Activated B cell treated with CpG ODN at 0.5 μM for 24 hours (primary cell): ENCODE data around the gene ERMARD. TPM values are rescaled to one million over a fixed set of nuclear protein-coding genes. Genes with fewer than 3 reads are reported as not detected.

Source experiments
- ATAC-seq: fragments of 200-7000 bp; cut with Tn5 transposase; one replicate; pipeline ENCODE4 v1.10.0; 2021; ENCODE audit warnings: low read depth, mild to moderate bottlenecking, moderate library complexity
- CTCF ChIA-PET: fragments of 350-600 bp; sonication (Branson Sonifier 250); formaldehyde crosslinking; loops from one replicate; lab custom pipeline; 2021; ENCODE audit warnings: antibody characterized with exemption; lab: Charles Lee
- POLR2A ChIA-PET: fragments of 350-600 bp; sonication (Branson Sonifier 250); formaldehyde crosslinking; loops from one replicate; lab custom pipeline; 2021; ENCODE audit warnings: antibody characterized with exemption; lab: Charles Lee
- DNase-seq: peaks from one replicate; pipeline ENCODE4 v3.0.0; 2022
- H3K27ac Mint-ChIP-seq: one replicate; pipeline ENCODE4 v1.8.0; 2020; ENCODE audit warnings: mixed read lengths
- H3K27me3 Mint-ChIP-seq: one replicate; pipeline ENCODE4 v1.8.0; 2021; ENCODE audit warnings: mixed read lengths
- H3K36me3 Mint-ChIP-seq: one replicate; pipeline ENCODE4 v1.8.0; 2021; ENCODE audit warnings: low read depth, mixed read lengths
- H3K4me1 Mint-ChIP-seq: one replicate; pipeline ENCODE4 v1.8.0; 2021; ENCODE audit warnings: mixed read lengths
- H3K4me3 Mint-ChIP-seq: one replicate; pipeline ENCODE4 v1.8.0; 2020; ENCODE audit warnings: mild to moderate bottlenecking, mixed read lengths
- H3K9me3 Mint-ChIP-seq: one replicate; pipeline ENCODE4 v1.8.0; 2020; ENCODE audit warnings: mixed read lengths
- intact Hi-C: fragments of 100-400 bp; cut with micrococcal nuclease; formaldehyde crosslinking; loops from one replicate; pipeline ENCODE4 v1.15.1; 2024
- total RNA-seq: library from RNA; stranded (reverse); gene quantifications from 2 replicates; pipeline ENCODE4 v1.2.3, GENCODE V29; 2022
- TF ChIP-seq, protein P1 (sequence below): fragments of 200-600 bp; IDR thresholded peaks from one replicate; pipeline ENCODE4 v1.8.0; 2022; ENCODE audit warnings: antibody characterized with exemption, mild to moderate bottlenecking

The ERMARD gene
- total RNA-seq, 1 donor from 2014 or later: 45.4 TPM

DNA sequence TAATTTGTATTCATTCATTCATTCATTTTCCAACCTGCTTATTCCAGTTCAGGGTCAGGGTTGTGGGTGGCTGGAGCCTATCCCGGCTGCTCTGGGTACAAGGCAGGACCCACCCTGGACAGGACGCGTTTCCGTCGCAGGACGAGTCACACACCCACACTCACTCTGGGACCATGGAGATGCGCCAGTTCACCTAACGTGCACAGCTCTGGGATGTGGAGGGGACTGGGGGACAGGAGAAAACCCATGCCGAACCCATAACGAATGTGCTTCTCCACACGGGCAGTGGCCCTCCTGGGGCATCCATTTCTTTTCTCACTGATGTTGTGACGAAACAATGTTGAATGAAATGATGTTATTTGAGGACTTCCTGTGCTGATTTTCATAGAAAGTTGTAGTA is 26.5 kb downstream of the ERMARD start:
- TF ChIP-seq, protein P1, sequence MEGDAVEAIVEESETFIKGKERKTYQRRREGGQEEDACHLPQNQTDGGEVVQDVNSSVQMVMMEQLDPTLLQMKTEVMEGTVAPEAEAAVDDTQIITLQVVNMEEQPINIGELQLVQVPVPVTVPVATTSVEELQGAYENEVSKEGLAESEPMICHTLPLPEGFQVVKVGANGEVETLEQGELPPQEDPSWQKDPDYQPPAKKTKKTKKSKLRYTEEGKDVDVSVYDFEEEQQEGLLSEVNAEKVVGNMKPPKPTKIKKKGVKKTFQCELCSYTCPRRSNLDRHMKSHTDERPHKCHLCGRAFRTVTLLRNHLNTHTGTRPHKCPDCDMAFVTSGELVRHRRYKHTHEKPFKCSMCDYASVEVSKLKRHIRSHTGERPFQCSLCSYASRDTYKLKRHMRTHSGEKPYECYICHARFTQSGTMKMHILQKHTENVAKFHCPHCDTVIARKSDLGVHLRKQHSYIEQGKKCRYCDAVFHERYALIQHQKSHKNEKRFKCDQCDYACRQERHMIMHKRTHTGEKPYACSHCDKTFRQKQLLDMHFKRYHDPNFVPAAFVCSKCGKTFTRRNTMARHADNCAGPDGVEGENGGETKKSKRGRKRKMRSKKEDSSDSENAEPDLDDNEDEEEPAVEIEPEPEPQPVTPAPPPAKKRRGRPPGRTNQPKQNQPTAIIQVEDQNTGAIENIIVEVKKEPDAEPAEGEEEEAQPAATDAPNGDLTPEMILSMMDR: no peak
- ATAC-seq (no peak), DNase-seq (no peak)
- ChIA-PET POLR2A (no interaction called here), CTCF (no interaction called here)
- H3K4me3 Mint-ChIP-seq: no peak overlapping the region
- peaks cover 64% of the 10 kb centered on the region for H3K36me3 Mint-ChIP-seq
- no peak overlapping the region for H3K27ac Mint-ChIP-seq
- no peaks in the 10 kb centered on the region for H3K4me1 Mint-ChIP-seq
- intact Hi-C loops: no loop called here
- no peaks in the 10 kb centered on the region for H3K27me3 Mint-ChIP-seq
- no peaks in the 10 kb centered on the region for H3K9me3 Mint-ChIP-seq

DNA sequence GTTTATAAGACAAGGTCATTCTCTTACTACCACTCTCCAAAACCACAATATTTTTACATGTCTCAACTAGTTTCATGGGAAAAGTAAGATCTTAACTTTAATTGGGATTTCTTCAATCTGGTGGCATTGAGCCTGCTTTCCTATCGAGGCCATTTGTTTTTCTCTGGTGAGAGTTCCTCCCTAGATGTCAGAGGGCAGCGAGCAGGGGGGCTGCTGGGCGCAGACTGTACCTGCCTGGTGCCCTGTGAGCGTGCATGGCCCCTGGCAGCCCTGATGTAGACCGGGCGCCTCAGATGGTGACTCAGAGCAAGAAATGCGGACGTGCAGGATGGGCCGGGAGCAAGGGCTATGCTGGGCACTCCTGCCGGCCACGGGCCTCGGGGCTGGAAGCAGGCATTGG is 27.2 kb downstream of the ERMARD start:
- H3K27me3 Mint-ChIP-seq: no peaks in the 10 kb centered on the region
- peaks cover 60% of the 10 kb centered on the region for H3K36me3 Mint-ChIP-seq
- ATAC-seq: no peak
- no peaks in the 10 kb centered on the region for H3K9me3 Mint-ChIP-seq
- no peaks in the 10 kb centered on the region for H3K4me1 Mint-ChIP-seq
- POLR2A ChIA-PET: no interaction called here
- CTCF ChIA-PET: no interaction called here
- no peak overlapping the region for H3K4me3 Mint-ChIP-seq
- DNase-seq: no peak
- intact Hi-C loops: no loop called here
- H3K27ac Mint-ChIP-seq: no peak overlapping the region
- TF ChIP-seq, protein P1: no peak

DNA sequence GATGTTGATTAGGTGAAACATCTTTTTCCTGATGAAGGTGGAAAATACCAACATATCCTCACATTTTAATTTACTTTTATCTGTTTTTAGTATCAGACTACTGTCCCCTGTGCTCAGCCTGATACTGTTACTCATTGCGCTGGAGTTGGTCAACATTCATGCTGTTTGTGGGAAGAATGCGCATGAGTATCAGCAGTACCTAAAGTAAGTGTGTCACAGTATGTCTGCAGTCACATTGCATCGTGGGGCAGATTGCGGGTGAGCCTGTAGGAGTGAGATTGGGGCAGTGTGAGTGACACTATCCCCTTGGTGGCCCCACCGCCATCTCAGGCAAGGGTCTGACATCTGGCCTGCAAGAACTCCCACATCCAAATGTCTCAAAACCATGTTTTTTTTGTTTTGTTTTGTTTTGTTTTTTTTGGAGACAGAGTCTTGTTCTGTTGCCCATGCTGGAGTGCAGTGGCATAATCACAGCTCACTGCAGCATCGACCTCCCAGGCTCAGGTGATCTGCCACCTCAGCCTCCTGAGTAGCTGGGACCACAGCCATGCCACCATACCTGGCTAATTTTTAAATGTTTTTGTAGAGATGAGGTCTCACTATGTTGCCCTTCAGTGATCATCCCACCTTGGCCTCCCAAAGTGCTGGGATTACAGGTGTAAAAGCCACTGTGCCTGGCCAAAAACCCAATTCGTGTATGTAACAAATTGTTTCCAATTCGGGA is 27.8 kb downstream of the ERMARD start:
- Mint-ChIP-seq H3K4me1 (no peaks in the 10 kb centered on the region), H3K27ac (no peak overlapping the region), H3K9me3 (no peaks in the 10 kb centered on the region), H3K36me3 (peaks cover 58% of the 10 kb centered on the region), H3K27me3 (no peaks in the 10 kb centered on the region), H3K4me3 (no peak overlapping the region)
- CTCF ChIA-PET: no interaction called here
- no peak for DNase-seq
- intact Hi-C loops: no loop called here
- POLR2A ChIA-PET: no interaction called here
- ATAC-seq: no peak
- TF ChIP-seq, protein P1: no peak

DNA sequence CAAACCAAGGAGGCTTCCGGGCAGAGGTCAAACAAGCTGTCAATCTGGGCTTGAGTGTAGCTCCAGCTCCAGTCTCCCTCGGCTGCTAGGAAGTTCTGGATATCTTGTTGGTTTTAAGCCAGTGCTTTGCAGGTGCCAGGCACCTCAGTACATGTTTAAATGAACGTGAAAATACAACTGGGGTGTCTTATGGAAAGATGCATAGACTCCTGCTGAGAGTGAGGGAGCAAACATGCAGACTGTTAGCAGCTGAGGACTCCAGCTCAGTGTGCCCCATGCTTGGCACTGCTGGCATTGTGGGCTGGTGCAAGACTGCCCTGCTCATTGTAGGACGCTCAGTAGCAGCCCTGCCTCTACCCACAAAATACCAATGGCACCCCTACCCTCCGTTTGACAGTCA is 28.5 kb downstream of the ERMARD start:
- ATAC-seq: no peak
- TF ChIP-seq, protein P1: no peak
- no peaks in the 10 kb centered on the region for H3K27me3 Mint-ChIP-seq
- ChIA-PET POLR2A (no interaction called here), CTCF (interaction anchor here (0.6 kb wide), 1 partner anchor 10 kb away, joined by 3 read pairs; no protein-coding TSS in a partner anchor)
- no peak for DNase-seq
- H3K27ac Mint-ChIP-seq: no peak overlapping the region
- H3K9me3 Mint-ChIP-seq: no peaks in the 10 kb centered on the region
- intact Hi-C loops: no loop called here
- no peaks in the 10 kb centered on the region for H3K4me1 Mint-ChIP-seq
- H3K4me3 Mint-ChIP-seq: no peak overlapping the region
- peaks cover 57% of the 10 kb centered on the region for H3K36me3 Mint-ChIP-seq

DNA sequence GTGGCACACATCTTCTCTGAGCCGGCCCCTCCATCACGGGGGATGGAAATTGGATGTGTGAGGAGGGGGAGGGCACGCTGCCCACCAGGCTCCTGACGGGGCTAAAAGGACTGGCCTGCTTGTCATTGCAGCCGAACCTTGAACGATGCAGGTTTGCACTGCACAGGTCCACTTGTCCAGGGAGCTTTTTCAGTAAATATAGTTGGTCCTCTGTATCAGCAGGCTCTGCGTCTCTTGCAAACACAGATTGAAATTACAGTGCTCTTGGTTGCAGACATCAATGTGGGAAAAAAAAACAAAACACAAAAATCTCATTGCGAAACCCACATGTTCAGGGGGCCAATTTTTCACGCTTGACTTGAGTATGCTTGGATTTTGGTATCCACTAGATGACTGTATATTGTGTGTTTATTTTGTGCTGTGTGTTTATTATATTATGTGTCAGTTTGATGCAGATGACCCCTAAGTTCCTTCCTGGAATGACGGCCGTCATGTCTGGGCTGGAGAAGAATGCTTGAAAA is 29.2 kb downstream of the ERMARD start:
- no peak overlapping the region for H3K4me3 Mint-ChIP-seq
- no peaks in the 10 kb centered on the region for H3K4me1 Mint-ChIP-seq
- ChIA-PET POLR2A (no interaction called here), CTCF (interaction anchor here (0.6 kb wide), 1 partner anchor 9 kb away, joined by 3 read pairs; no protein-coding TSS in a partner anchor)
- TF ChIP-seq, protein P1: no peak
- DNase-seq (no peak), ATAC-seq (no peak)
- intact Hi-C loops: no loop called here
- H3K9me3 Mint-ChIP-seq: no peaks in the 10 kb centered on the region
- peaks cover 52% of the 10 kb centered on the region for H3K36me3 Mint-ChIP-seq
- H3K27ac Mint-ChIP-seq: no peak overlapping the region
- no peaks in the 10 kb centered on the region for H3K27me3 Mint-ChIP-seq
